ENCODE data around the gene DHRS3.
A peak's percentile ranks its signal among the peaks of the same experiment; 100 is the strongest.
"Not testable (repeated sequence)": the region's sequence is repeated elsewhere in the genome, so short reads cannot be mapped to it uniquely, and the experiment has no call there.

Gene DHRS3

DNA sequence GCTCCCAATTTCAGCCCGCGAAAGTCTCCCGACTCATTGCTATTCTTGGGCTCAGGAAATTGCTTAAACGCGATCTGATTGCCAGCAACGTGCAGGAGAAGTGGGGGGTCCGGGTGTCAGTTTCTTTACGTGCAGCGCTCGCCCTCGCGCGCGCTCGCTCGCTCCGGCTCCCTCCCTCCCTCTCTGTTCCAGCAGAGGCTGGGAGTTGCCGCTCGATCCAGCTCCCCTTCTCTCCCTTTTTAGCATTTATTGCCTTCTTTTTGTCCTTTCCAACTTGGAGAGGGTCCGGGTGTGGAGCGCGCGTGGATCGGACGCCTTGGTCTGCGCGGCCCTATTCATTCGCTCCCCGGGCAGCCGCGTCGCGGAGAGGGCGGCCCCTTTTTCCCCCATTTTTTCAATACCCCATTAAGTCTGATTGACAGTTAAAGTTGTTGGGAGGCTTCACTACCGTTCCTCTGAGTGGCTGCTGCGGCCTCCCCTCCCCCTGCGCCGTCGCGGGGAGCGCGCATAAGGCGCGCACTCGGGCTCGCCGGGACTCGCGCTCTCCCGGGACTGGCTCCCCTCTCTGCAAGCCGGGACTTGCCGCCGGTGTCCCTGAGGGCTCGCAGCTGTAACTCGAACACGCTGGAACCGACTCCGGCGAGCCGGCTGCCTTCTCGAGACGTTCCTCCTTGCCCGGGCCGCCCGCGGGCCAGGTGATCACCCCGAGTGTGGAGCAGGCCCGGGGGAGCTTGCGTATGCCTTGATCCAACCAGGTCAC lies at the start of gene DHRS3:
TSS of gene DHRS3 (minus strand) at position 310 of the 760 bp plus-strand sequence. CDS start 862 bp downstream, outside the sequence.
- DNase-seq (ENCODE audit: low read depth): peak; percentile 84

DNA sequence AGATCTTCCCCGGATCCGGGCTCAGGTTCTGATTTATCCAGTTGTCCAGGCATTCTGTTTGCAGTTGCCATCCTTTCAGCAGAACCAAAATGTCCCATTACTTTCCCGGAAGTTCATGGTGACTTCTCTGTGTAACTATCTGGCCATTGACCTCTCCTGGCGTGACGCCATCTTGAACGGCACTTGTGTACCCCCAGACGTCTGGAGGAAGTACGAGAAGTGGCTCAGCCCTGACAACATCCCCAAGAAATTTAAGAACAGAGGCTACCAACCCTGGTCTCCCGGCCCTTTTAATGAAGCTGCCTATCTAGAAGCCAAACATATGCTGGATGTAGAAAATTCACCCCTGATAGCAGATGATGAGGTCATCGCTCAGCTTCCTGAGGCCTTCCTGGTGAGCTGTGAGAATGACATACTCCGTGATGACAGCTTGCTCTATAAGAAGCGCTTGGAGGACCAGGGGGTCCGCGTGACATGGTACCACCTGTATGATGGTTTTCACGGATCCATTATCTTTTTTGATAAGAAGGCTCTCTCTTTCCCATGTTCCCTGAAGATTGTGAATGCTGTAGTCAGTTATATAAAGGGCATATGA lies 48.2 kb upstream of the DHRS3 start:
- no peak for DNase-seq (ENCODE audit: low read depth)

GRCh38 chr1:12665511-12665910 lies 47.5 kb upstream of the DHRS3 start:
- DNase-seq (ENCODE audit: low read depth): no peak

GRCh38 chr1:12662556-12662955 lies 44.5 kb upstream of the DHRS3 start:
- DNase-seq (ENCODE audit: low read depth): no peak

- no peak for DNase-seq (ENCODE audit: low read depth)
Measured at GRCh38 chr1:12661606-12662219, 43.7 kb upstream of the DHRS3 start.

- DNase-seq (ENCODE audit: low read depth): peak; percentile 66
Measured at GRCh38 chr1:12658531-12659453, 40.8 kb upstream of the DHRS3 start.

- not testable (repeated sequence) for DNase-seq (ENCODE audit: low read depth)
Measured at GRCh38 chr1:12657885-12658512, 40.0 kb upstream of the DHRS3 start.

DNA sequence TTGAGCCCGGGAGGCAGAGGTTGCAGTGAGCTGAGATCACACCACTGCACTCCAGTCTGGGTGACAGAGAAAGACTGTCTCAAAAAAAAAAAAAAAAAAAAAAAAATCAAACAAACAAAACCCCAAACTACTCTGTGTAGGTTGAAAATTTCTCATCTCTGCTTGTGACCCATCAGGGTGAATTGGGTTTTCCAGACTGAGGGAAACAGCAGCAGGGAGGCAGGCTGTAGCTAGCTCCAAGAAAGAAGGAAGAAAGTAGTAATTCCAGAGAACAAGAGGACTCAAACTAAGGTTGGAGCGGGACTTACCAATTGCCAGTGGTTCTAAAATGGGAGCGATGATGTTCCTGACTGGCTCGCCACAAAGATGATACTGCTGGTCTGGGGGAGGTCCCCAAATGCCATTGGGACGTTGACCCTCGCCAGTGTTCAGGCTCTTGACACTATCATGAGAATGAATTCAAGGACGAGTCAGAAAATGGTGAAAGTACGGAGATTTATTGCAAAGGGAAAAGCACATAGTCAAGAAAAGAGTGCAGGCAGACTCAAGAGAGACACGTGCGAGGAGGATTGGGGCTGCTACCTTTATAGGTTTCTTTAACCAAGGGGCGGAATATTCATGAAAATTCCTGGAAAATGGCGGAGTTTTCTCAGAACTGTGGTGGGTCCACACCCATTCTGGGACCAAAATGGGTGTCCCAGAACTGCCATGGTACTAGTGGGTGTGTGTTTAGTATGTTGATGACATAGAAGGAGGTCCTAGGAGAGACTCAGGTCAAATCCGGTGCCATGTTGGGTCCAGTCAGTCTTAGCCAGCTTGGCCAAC lies 39.3 kb upstream of the DHRS3 start:
- no peak for DNase-seq (ENCODE audit: low read depth)

GRCh38 chr1:12656575-12656974 lies 38.6 kb upstream of the DHRS3 start:
- DNase-seq (ENCODE audit: low read depth): no peak

DNA sequence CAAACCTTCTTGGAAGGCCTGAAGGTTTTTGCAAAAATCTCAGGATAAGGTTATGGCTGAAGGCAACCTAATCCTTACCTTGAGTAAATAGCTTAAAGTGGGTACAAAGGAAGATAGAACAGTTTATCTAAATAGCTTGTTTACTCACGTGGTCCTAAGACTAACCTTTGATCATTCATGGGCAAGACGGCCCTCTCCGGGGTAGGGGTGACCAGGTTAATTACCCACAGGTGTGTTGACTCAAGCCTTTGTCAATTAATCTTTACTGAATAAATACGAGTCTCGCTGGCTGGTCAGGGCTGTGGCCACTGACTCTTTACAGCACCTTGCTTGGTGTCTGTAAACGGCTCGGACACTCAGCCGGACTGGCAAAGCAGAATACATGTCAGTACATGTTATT lies 36.6 kb upstream of the DHRS3 start:
- DNase-seq (ENCODE audit: low read depth): no peak

GRCh38 chr1:12654004-12654567 lies 36.1 kb upstream of the DHRS3 start:
- no peak for DNase-seq (ENCODE audit: low read depth)

- DNase-seq (ENCODE audit: low read depth): no peak
Measured at GRCh38 chr1:12649971-12650421, 32.0 kb upstream of the DHRS3 start.

DNA sequence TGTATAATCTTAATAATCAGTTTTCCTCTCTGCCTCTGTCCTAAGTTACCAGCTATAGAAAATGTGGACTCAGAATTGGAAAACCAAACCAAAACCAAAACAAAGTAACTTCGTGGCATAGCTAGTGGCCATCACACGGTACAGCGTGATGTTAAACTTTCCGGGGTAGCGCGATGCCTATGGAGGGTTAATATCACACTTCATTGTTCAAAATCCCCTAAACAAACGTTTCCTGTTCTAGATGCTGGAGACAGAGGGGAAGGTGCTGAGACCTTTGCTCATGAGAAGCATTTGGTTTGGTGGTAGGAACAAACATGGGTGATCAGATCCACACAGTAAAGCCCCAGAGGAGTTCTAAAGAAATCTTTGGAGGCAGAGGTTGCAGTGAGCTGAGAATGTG lies 30.7 kb upstream of the DHRS3 start:
- no peak for DNase-seq (ENCODE audit: low read depth)

- not testable (repeated sequence) for DNase-seq (ENCODE audit: low read depth)
Measured at GRCh38 chr1:12645401-12645800, 27.4 kb upstream of the DHRS3 start.

- DNase-seq (ENCODE audit: low read depth): no peak
Measured at GRCh38 chr1:12644829-12645228, 26.8 kb upstream of the DHRS3 start.

DNA sequence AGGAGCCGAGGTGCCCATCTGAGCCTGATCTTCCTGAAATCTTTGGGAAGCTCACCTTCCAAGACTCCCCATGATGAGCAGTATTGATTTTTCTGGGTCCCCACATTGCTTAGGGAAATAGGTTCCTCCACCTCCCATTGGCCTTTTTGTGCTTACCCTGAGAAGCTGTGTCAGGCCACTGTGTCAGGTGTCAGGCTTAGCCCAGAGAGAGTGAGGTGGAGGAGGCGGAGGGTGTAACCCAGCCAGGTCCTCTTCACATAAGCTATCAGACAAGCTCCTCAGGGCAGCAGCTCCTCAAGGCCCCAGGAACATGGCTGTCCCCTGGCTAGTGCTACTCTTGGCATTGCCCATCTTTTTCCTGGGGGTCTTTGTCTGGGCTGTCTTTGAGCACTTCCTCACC lies 26.2 kb upstream of the DHRS3 start:
- DNase-seq (ENCODE audit: low read depth): no peak

DNA sequence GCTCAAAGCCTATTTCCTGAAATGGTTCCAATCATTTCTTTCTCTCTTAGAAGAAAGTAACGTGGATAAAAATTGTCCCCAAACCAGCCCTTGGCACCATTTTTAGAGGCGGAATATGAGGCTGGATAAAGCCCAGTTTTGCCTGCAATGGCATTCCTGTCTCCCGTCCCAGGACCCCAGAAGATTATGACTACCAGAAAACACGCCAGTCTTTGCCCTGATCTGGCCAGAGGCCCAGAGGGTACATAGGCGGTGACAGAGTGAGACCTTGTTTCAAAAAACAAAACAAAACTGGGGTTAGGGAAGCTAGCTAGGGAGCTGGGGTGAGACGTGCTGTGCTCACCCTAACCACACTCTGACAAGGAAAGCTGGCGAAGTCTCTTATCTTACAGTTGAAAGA lies 25.8 kb upstream of the DHRS3 start, which contains the start of gene AADACL4:
TSS of gene AADACL4 (plus strand) at position 301 of the 400 bp plus-strand sequence. CDS start 462 bp downstream, outside the sequence.
- no peak for DNase-seq (ENCODE audit: low read depth)

DNA sequence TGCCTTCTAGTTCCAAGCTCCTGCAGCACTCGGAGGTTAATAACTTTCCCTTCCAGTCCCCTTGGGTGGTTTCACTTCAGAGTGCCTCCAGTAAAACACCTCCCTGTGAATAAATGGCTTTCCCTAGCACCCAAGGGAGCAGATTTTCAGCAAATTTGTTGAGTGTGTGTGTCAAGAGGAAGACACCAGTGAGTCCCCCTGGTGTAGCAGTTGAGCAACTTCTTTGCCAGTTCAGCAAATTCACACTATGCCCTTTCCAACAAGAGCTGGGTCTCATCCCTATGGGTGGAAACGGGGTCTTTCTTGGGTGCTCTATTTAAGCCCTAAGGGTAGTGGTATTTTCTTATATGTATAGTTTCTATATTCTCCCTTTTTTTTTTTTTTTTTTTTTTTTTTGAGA lies 25.1 kb upstream of the DHRS3 start:
- DNase-seq (ENCODE audit: low read depth): no peak

- DNase-seq (ENCODE audit: low read depth): no peak
Measured at GRCh38 chr1:12640958-12641272, 22.9 kb upstream of the DHRS3 start.

DNA sequence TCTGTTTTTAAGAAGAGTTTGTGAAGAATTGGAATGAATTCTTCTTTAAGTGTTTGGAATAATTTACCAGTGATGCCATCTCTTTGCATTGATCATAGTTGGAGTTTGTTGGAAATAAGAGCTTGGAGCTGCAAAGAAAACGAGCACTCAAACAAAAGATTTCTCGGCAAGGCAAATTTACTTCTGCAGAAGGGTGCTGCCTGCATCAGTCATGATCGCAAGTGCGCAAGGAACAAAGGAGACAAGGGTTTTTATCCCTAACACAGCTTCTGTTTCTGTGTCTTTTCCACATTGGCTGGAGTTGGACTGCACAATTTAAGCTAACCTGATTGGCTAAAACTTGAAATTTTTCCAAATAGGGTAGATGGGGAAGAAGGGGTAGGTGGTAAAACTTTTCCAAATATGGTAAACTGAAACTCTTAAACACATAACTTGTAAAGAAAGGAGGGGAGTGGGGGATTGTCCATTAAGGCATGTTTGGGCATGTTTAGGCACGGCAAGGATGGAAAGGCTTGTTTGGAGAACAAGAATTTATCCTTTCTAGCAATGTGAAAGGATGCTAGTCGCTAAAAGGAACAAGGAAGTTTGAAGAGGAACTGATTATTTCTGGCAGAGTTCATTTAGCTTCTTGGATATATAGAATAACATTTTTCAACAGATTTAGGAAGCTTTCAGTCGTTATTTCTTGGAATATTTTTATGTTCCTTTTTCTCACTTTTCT lies 22.4 kb upstream of the DHRS3 start:
- DNase-seq (ENCODE audit: low read depth): no peak
